Fibroblast of peridontal ligament (primary cell): Measurements from ENCODE around the gene UBE2L5.
A peak's percentile ranks its signal among the peaks of the same experiment; 100 is the strongest.

Source experiments
- DNase-seq: peaks from one replicate; pipeline ENCODE4 v3.0.0-alpha.2; 2010; ENCODE audit errors: extremely low read depth

UBE2L5 gene

GRCh38 chr13:30404207-30404606, 18.1 kb upstream of the UBE2L5 start:
- no peak for DNase-seq

- no peak for DNase-seq
Measured at GRCh38 chr13:30406779-30407416, 15.4 kb upstream of the UBE2L5 start.

- peak; percentile 81 for DNase-seq
Measured at GRCh38 chr13:30408319-30409101, 13.8 kb upstream of the UBE2L5 start.

- peak; percentile 78 for DNase-seq
Measured at GRCh38 chr13:30409886-30410704, 12.2 kb upstream of the UBE2L5 start.

DNA sequence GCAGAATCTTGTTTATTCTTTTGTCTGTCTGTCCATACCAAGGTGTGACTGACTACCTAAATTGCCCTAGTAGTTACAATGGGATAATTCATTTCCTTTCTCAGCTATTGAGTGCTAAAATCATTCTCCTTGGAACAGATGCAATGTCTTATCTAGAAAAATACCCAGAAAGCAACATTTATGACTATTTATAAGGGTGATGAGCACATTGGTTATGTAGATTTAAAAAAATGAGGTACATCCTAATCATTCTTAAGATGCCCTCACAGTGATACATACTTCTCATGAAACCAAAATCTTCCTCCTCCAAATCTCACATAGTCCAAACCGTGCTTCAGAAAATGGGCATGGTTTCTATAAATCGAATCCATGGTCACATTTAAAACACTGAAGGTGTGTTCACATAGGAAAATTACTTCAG, 11.6 kb upstream of the UBE2L5 start:
- no peak for DNase-seq

- DNase-seq, result no peak
Measured at GRCh38 chr13:30412346-30412745, 9.9 kb upstream of the UBE2L5 start.

- no peak for DNase-seq
Measured at GRCh38 chr13:30413842-30414241, 8.5 kb upstream of the UBE2L5 start.

DNA sequence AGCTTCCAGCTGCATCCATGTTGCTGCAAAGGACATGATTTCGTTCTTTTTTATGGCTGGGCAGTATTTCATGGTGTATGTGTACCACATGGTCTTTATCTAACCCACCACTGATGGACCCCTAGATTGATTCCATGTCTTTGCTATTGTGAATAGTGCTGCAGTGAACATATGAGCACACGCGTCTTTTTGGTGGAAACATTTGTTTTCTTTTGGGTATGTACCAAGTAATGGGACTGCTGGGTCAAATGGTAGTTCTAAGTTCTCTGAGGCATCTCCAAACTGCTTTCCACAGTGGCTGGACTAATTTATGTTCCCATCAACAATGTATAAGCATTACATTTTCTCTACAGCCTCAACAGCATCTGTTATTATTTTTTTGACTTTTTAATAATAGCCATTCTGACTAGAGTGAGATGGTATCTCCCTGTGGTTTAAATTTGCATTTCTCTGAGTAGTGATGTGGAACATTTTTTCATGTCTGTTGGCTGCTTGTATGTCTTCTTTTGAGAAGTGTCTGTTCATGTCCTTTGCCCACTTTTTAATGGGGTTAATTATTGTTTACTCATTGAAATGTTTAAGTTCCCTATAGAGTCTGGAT, 6.8 kb upstream of the UBE2L5 start:
- no peak for DNase-seq

GRCh38 chr13:30416471-30416870, 5.8 kb upstream of the UBE2L5 start:
- DNase-seq, result no peak

- DNase-seq, result no peak
Measured at GRCh38 chr13:30418075-30418716, 4.1 kb upstream of the UBE2L5 start.

GRCh38 chr13:30418717-30419459, 3.4 kb upstream of the UBE2L5 start:
- no peak for DNase-seq

GRCh38 chr13:30421093-30422053, 920 bp upstream of the UBE2L5 start:
- DNase-seq, result peak; percentile 88

DNA sequence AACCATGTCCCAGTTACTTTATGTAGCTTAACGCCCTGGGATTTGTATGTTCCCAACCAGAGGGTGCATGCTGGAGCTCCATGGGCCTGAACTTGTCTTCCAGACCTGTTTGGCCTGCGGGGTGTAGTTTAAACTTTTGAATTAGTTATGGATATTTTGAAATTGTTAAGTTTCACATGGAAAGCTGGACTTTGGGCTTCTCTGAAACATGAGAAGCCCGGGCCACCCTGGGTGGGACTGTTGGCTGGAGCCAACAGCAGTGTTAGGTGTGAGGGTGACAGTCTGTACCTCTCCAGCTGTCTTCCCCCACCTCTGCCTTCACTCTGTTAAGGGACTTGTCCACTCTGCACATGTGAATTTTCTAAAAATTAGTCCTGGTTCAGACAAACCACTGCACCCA, 1.6 kb downstream of the UBE2L5 start:
- DNase-seq, result no peak

DNA sequence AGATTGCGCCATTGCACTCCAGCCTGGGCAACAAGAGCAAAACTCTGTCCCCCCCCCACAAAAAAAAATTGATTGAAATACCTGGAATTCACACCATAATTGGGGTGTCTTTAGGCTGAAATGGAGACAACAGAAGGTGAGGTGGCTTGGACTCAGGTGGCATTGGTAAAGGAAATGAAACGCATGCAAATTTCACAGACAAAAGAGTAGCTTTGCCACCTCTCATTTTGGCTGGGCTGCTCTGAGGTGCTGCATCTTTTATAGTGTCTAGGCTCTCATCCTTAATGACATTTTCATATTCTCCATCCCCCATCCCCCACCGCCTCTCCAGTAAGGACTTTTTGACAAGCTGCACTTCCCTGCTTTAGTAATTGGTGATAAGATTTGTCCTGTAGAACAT, 6.9 kb downstream of the UBE2L5 start:
- no peak for DNase-seq

DNA sequence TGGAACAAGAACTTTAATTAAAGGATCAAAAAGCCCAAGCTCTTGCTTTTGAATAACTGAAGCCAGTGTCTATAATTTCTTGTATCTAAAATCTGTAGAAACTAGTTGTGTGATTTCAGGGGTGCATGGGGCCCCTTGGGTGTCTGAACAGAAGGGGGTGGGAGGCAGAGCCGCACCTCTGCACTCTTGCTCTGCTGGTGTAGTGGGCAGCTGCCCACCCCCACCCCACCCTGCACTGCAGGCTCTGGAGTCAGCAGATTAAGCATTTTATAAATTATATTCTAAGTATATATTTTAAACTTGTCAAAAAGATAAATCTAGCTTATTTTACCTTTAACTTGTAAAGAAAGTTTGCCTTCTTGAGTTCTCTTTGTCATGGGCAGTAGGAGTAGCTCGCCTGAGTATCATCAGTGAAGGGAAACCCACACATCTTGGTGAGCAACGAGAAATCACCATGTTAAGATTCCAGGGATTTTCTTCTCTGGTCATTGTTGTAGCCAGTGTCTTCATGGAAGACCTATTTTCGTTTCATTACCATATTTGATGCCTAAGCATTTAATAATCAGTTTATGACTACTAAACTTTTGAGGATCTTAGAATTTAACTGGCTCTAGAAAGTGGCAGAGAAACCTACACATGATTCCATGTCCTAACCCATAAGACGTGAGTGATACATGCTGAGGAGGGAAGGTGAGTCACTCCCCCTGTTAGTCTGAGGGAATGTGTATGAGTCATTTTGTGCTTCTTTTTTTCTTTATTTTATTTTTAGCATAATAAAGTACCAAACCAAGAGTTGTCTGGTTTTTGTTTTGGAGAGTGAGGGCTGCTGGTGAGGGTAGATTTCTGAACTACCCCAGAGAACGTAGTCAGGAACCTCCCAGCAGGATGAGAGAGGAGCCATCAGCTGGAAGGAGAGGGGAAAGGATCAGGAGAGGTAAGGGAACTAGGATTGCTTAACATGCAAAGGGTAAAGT, 7.7 kb downstream of the UBE2L5 start:
- peak; percentile 86 for DNase-seq

GRCh38 chr13:30431269-30431940, 9.1 kb downstream of the UBE2L5 start:
- no peak for DNase-seq

DNA sequence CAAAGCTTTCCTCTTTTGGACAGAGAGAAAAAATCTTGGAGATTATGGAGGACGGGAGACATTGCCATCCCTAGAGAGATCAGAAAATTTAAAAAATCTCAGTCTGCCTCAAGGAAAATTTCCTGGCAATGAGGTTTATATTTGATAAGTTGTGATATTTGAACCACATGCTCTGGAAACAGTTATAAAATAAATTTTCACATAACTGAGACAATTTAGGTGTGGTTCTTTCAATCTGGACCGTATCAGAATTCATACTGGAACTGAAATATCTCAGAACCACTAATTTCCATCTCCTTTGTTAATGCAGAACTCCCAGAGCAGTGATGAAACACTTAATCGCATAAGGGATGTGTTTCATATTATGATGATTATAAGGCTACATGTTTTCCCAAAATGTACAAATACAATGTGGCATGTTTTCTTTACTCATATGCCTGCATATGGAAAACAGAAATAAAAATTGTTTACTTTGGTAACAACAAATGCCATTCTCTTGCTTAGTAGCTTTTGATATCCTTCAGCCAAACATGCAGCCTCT, 13.7 kb downstream of the UBE2L5 start:
- DNase-seq, result peak; percentile 11

DNA sequence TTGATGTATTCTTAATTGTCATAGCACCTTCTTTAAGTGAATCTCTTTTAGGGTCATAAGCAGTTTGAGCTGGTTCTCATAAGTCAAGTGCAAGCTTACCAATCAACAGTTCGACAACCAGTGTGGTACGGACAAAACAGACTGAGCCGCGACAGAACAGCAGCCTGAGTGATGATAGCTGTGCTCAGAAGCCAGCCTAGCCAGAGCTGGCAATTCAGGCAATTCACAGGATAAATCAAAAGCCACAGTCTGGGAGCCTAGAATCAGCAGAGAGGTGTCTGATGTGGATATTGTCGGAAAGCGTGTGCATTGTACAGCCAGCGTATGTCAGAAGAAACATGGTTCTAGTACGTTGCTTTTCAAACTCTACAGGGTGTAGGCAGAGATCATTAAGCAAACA, 14.9 kb downstream of the UBE2L5 start:
- no peak for DNase-seq
